Activated CD4-positive, alpha-beta T cell treated with anti-CD3 and anti-CD28 coated beads, Interleukin-2, amount 10 ng/mL, durations not matched to agents 24 days and 14 days (primary cell): Measurements from ENCODE around the gene TTL. TPM values are rescaled to one million over a fixed set of nuclear protein-coding genes. Genes with fewer than 3 reads are reported as not detected.
"Not testable (repeated sequence)": the region's sequence is repeated elsewhere in the genome, so short reads cannot be mapped to it uniquely, and the experiment has no call there.

Experiments
- DNase-seq: peaks from one replicate; pipeline ENCODE4 v3.0.0; 2022
- H3K27ac Mint-ChIP-seq: one replicate; pipeline ENCODE4 v1.8.0; 2022; ENCODE audit warnings: mild to moderate bottlenecking, mixed read lengths
- H3K27me3 Mint-ChIP-seq: one replicate; pipeline ENCODE4 v1.8.0; 2022; ENCODE audit warnings: mixed read lengths
- H3K36me3 Mint-ChIP-seq: one replicate; pipeline ENCODE4 v1.8.0; 2022; ENCODE audit warnings: low read depth, mild to moderate bottlenecking, mixed read lengths
- H3K4me1 Mint-ChIP-seq: one replicate; pipeline ENCODE4 v1.8.0; 2021; ENCODE audit warnings: mixed read lengths
- H3K4me3 Mint-ChIP-seq: one replicate; pipeline ENCODE4 v1.8.0; 2022; ENCODE audit warnings: mild to moderate bottlenecking, moderate library complexity, mixed read lengths
- H3K9me3 Mint-ChIP-seq: one replicate; pipeline ENCODE4 v1.8.0; 2021; ENCODE audit warnings: mixed read lengths
- intact Hi-C: fragments of 100-400 bp; cut with micrococcal nuclease; formaldehyde crosslinking; loops from one replicate; pipeline ENCODE4 v1.15.1; 2023
- total RNA-seq: library from RNA; stranded (reverse); gene quantifications from 2 replicates; pipeline ENCODE4 v1.2.3, GENCODE V29; 2022

The TTL gene
- total RNA-seq = 44.6 and 48.5 TPM in 2 replicates

- intact Hi-C loops = loop anchor here (1.0 to 5.0 kb wide), 7 partner anchors 61 to 597 kb away; partner anchors contain the start of genes ANAPC1, CHCHD5, POLR1B and SLC20A1
- Mint-ChIP-seq H3K4me3 (peak within 1 kb of the TSS; percentile 95), H3K4me1 (peaks cover 40% of the 10 kb centered on the region), H3K36me3 (peaks cover 27% of the 10 kb centered on the region), H3K27ac (peak within 1 kb of the TSS; percentile 97), H3K9me3 (no peaks in the 10 kb centered on the region), H3K27me3 (peaks cover 2% of the 10 kb centered on the region)
- DNase-seq = peak; percentile 96
Measured at GRCh38 chr2:112481528-112482233, at the start of gene TTL. Gene TTL, plus strand, starts transcription at chr2:112482156. Its CDS starts 189 bp downstream, at chr2:112482345.

DNA sequence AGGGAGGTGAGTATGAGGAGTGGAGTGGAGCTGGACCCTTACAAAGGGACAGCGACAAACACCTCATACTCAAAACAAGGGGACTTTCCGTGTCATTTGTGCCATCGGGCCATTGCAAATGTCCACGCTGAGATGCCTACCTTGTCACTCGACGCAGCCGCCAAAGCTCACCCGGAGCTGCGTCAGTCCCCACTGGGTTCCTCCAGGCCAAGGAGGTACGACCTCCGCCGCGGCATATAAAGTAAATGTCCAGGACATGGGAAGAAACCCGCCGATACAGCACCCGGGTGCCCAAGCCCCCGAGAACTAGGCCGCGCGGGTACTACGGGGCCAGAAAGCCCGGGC, 49.6 kb upstream of the TTL start:
- H3K36me3 Mint-ChIP-seq, H3K4me1 Mint-ChIP-seq, DNase-seq, H3K27me3 Mint-ChIP-seq, intact Hi-C loops, H3K9me3 Mint-ChIP-seq: not testable (repeated sequence)
- peak overlapping the region; percentile 85 for H3K27ac Mint-ChIP-seq
- peak overlapping the region; percentile 91 for H3K4me3 Mint-ChIP-seq

GRCh38 chr2:112432735-112433479, 49.0 kb upstream of the TTL start:
- H3K27me3 Mint-ChIP-seq, H3K9me3 Mint-ChIP-seq, H3K4me1 Mint-ChIP-seq, intact Hi-C loops, H3K36me3 Mint-ChIP-seq: not testable (repeated sequence)
- Mint-ChIP-seq H3K4me3 (peak overlapping the region; percentile 91), H3K27ac (peak overlapping the region; percentile 85)
- DNase-seq = peak; percentile 77

DNA sequence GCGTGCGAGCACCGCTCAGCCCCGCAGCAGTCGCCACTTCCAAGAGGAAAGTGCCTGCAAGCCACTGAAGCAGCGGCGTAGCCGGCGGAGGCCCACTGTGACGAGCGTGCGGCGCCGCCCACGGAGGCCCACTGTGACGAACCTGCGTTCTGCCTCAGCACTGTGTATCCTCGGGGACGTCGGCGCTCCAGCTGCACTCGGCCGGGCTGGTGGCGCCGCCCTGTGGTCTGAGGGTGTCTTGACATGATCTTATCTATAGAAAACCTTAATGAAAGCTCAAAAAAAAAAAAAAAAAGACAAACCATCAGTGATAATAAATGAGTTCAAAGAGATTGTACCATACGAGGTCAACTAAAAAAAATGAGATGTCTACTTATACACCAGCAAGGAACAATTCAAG, 48.5 kb upstream of the TTL start, which contains the start of gene RGPD8:
RGPD8 (minus strand) TSS at position 166 of the 400 bp plus-strand sequence. CDS start 192 bp downstream, outside the sequence.
- H3K36me3 Mint-ChIP-seq, H3K4me1 Mint-ChIP-seq, H3K27me3 Mint-ChIP-seq, H3K9me3 Mint-ChIP-seq, intact Hi-C loops: not testable (repeated sequence)
- DNase-seq = peak; percentile 97
- peak within 1 kb of the TSS; percentile 91 for H3K4me3 Mint-ChIP-seq
- H3K27ac Mint-ChIP-seq = peak within 1 kb of the TSS; percentile 85

DNA sequence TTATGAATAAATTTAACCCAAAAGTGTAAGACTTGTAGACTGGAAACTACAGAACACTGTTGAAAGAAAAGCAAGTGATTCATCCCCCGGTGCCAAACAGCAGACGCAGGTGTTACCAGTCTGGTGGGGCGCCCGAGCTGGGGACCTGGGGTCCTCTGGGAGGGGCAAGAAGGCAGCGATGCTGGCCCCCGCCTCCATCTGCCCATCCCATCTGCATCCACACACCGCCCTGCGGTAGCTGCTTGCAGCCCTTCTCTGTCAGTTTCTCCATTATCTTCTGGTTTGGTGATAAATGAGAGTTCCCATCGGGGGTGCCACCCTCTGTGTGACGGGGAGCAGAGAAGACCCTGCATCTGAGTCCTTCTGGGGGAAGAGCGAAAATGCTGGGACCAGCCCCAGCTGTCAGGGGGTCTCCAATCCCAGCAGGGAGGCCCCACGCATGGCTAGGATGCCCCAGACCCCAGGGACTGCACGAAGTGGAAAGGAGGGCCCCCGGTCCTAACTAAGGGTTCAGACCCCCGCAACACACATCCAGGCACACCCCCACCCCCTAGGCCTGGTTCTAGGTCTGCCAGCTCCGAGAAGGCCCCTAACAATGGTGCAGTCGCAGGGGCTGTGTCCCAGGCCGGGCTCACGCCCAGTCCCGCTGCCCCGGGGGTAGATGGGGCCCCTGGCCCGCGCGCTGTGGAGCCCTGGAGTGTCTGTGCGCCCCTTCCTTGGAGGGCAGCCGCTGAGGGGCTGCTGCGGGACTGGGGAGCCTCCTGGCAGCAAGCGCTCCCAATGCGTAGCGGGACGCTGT, 47.8 kb upstream of the TTL start:
- Mint-ChIP-seq H3K4me3 (no peak overlapping the region), H3K27me3 (peaks cover 2% of the 10 kb centered on the region), H3K4me1 (peaks cover 8% of the 10 kb centered on the region), H3K36me3 (peaks cover 3% of the 10 kb centered on the region), H3K27ac (no peak overlapping the region), H3K9me3 (no peaks in the 10 kb centered on the region)
- intact Hi-C loops = no loop called here
- peak; percentile 62 for DNase-seq

DNA sequence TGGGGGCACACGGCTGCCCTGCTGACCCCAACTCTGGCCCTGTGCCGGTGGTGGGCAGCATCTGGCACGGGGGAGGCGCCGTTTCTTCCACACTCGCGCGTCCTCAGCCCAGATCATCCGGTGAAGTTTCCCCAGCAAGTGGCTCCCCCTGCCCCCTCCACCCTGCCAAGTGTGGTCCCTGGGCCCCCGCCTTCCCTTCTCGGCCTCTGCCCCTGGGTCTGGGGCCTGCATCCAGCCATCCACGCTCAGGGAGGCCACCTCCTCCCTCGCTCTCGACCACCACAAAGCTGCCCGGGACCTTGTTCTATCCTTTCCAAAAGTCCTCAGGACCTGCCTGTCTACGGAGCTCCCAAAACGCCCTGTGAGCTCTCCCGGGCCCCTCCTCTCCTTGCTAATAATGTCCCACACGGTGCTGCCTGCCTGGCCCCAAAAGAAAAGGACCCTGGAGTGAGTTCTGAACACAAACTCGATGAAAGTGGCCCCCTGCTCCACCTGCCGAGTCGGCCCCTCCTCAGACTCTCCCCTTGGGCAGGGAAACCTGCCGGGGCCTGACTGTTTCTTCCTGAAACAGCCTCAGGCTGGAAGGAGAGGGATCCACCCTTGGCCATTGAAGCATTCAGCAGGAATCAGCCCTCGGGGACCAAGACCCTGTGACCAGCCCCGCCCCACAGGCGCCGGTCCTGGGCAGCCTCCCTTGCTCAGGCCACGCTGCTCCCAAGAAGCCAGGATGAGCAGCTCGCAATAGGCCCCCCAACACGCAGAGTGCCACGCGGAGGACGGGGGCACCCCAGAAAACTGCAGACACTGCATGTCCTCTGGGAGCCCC, 46.9 kb upstream of the TTL start:
- peak; percentile 57 for DNase-seq
- H3K4me1 Mint-ChIP-seq, H3K9me3 Mint-ChIP-seq, H3K27me3 Mint-ChIP-seq, H3K4me3 Mint-ChIP-seq, intact Hi-C loops, H3K36me3 Mint-ChIP-seq: not testable (repeated sequence)
- peak overlapping the region; percentile 56 for H3K27ac Mint-ChIP-seq

DNA sequence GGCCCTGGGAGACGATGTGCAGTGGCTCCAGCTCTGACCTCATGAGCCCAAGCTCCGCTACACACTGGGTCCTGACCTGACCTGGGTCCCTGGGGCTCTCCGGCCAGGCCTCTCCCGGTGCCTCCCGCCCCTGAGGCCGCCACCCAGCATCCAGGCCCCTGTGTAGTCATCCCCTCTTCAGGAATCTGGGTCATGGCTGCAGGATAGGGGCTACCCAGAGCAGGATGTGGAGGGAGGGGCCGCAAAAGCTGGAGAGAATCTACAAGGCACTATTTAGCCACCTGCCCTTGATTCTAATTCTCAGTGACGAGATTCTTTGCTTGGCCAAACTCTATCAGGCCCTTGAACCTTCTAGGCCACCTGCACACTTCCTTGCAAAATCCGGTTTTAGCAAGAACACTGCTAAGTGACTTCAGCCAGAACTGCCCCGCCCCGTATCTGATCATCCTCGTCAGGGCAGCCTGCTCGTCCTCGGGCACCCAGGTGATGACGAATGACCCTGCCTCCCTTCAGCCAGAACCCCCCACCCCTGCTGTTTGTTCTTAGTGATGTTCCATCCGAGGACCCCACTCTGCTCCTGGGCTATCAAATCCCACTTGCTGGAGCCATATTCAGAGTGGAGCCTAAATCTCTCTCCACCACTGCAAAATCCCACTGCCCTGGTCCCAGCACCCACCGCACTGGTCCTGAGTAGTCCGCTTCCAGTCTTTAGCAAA, 46.1 kb upstream of the TTL start:
- DNase-seq = peak; percentile 53
- H3K4me1 Mint-ChIP-seq, H3K9me3 Mint-ChIP-seq, H3K36me3 Mint-ChIP-seq, intact Hi-C loops, H3K27ac Mint-ChIP-seq, H3K4me3 Mint-ChIP-seq: not testable (repeated sequence)
- H3K27me3 Mint-ChIP-seq = peaks cover 12% of the 10 kb centered on the region

DNA sequence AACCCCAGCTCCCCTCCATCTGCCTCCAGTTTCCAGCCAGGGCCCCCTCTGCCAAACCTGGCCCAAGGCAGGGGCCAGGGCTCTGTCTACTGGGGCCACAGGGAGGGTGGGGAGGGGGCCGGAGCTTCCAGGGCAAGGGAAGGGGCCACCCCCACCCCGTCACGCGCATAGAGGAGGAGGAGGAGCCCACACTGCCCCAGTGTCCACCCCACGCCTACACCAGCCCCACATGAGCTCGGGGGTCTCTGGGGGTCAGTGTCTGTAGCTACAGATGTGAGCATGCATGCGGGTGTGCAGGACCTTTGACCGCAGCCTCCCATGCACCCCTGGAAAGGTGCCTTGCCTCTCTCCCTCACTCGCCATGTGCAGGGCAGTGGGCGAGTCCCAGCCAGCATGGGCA, 45.0 kb upstream of the TTL start:
- H3K36me3 Mint-ChIP-seq, H3K4me1 Mint-ChIP-seq, H3K4me3 Mint-ChIP-seq, H3K9me3 Mint-ChIP-seq, H3K27ac Mint-ChIP-seq, DNase-seq, intact Hi-C loops: not testable (repeated sequence)
- H3K27me3 Mint-ChIP-seq = peaks cover 13% of the 10 kb centered on the region

GRCh38 chr2:112437405-112437831, 44.5 kb upstream of the TTL start:
- H3K4me1 Mint-ChIP-seq, H3K9me3 Mint-ChIP-seq, H3K36me3 Mint-ChIP-seq, H3K27ac Mint-ChIP-seq, intact Hi-C loops, H3K4me3 Mint-ChIP-seq: not testable (repeated sequence)
- peaks cover 17% of the 10 kb centered on the region for H3K27me3 Mint-ChIP-seq
- peak; percentile 52 for DNase-seq

DNA sequence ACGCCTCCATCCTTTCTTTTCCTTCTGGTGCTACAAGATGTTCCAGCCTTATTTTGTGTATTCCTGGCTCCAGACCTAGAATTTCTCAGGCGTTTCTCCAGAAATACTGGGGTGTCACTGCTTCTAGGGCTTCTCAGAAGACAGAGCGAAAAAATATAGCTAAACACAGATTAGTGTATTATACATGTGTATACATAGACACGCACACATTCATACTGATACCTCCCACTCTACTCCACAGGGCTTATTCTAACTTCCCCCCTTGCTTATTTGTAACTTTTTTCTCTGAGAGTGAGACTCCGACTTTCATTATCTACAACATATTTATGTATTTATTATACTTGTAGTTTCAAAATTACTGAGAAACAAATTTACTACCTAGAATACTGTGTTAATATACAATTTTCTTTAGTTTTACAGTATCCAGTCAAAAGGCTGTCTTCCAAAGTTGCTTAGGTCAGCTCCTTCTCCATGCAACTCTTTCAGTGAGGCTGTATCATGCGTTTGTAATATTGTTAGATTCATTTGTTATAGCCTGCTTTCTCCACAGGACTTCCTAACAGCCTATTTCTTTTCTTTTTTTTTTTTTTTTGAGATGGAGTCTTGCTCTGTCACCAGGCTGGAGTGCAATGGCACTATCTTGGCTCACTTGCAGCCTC, 43.2 kb upstream of the TTL start:
- H3K9me3 Mint-ChIP-seq, DNase-seq, H3K4me3 Mint-ChIP-seq, H3K27ac Mint-ChIP-seq, H3K36me3 Mint-ChIP-seq, intact Hi-C loops, H3K4me1 Mint-ChIP-seq: not testable (repeated sequence)
- H3K27me3 Mint-ChIP-seq = peaks cover 22% of the 10 kb centered on the region

GRCh38 chr2:112444256-112444655, 37.7 kb upstream of the TTL start:
- DNase-seq, H3K27ac Mint-ChIP-seq, intact Hi-C loops, H3K4me3 Mint-ChIP-seq, H3K4me1 Mint-ChIP-seq, H3K9me3 Mint-ChIP-seq, H3K36me3 Mint-ChIP-seq: not testable (repeated sequence)
- peaks cover 35% of the 10 kb centered on the region for H3K27me3 Mint-ChIP-seq

GRCh38 chr2:112449854-112450253, 32.1 kb upstream of the TTL start:
- DNase-seq = no peak
- intact Hi-C loops = no loop called here
- no peaks in the 10 kb centered on the region for H3K36me3 Mint-ChIP-seq
- no peak overlapping the region for H3K27ac Mint-ChIP-seq
- H3K27me3 Mint-ChIP-seq = peaks cover 12% of the 10 kb centered on the region
- peaks cover 5% of the 10 kb centered on the region for H3K9me3 Mint-ChIP-seq
- no peak overlapping the region for H3K4me3 Mint-ChIP-seq
- H3K4me1 Mint-ChIP-seq = no peaks in the 10 kb centered on the region
